Sigmoid colon (tissue), 4 donors: ENCODE results near the gene UBFD1.

Experiments used
- CTCF ChIP-seq, 4 experiments: fragments of 450-650 bp in 3 of 4; fragments of 200-600 bp in 1 of 4; IDR thresholded peaks; one replicate each; pipeline ENCODE4 v1.5.1; 2016 to 2019; ENCODE audit warnings: antibody characterized with exemption in 4 of 4, mild to moderate bottlenecking in 3 of 4, moderate library complexity in 2 of 4
- EP300 ChIP-seq, 4 donors: sonication (generic); formaldehyde crosslinking; IDR thresholded peaks; one replicate each; pipeline ENCODE4 v1.6.1; 2017; ENCODE audit warnings: antibody characterized with exemption in 4 of 4
- POLR2A ChIP-seq, 2 donors: fragments of 450-650 bp; IDR thresholded peaks; one replicate each; pipeline ENCODE4 v1.6.1; 2016; ENCODE audit warnings: antibody characterized with exemption in 2 of 2, mild to moderate bottlenecking in 2 of 2, moderate library complexity in 2 of 2
- POLR2AphosphoS5 ChIP-seq, 4 donors: sonication (generic); formaldehyde crosslinking; IDR thresholded peaks; one replicate each; pipeline ENCODE4 v1.6.1; 2017; ENCODE audit warnings: antibody characterized with exemption in 4 of 4

- TF ChIP-seq CTCF (IDR thresholded peaks at IDR 0.05) (no peak), POLR2AphosphoS5 (IDR thresholded peaks at IDR 0.05) (no peak), POLR2A (IDR thresholded peaks at IDR 0.05) (no peak), EP300 (IDR thresholded peaks at IDR 0.05) (no peak)
These were observed 17.3 kb upstream of the UBFD1 start for GRCh38 chr16:23539984-23540816.
